Hepatocyte (in vitro differentiated cells): ENCODE data around the gene BRD3.
"Not testable (repeated sequence)": the region's sequence is repeated elsewhere in the genome, so short reads cannot be mapped to it uniquely, and the experiment has no call there.

Experiments
- CTCF ChIP-seq: fragments of 200-600 bp; sonication (generic); IDR thresholded peaks from 2 replicates; pipeline ENCODE4 v1.5.1; 2016; ENCODE audit warnings: antibody characterized with exemption, mild to moderate bottlenecking; ENCODE audit not compliant: poor library complexity
- EZH2 ChIP-seq: fragments of 200-600 bp; sonication (generic); IDR thresholded peaks from 2 replicates; pipeline ENCODE4 v1.6.1; 2016; ENCODE audit warnings: antibody characterized with exemption, mild to moderate bottlenecking, borderline replicate concordance
- EZH2phosphoT487 ChIP-seq: fragments of 200-600 bp; sonication (generic); IDR thresholded peaks from one replicate; pipeline ENCODE4 v1.6.1; 2018; ENCODE audit warnings: antibody characterized with exemption, mild to moderate bottlenecking, low read depth, moderate library complexity; ENCODE audit not compliant: unreplicated experiment, severe bottlenecking

GRCh38 chr9:133988771-133989170 is 79.1 kb downstream of the BRD3 start:
- TF ChIP-seq CTCF, EZH2, EZH2phosphoT487: not testable (repeated sequence)
